EL (cell line): ENCODE measurements around the gene KRT33B.
"Not testable (repeated sequence)": the region's sequence is repeated elsewhere in the genome, so short reads cannot be mapped to it uniquely, and the experiment has no call there.

Experiments
- DNase-seq: peaks from one replicate; pipeline ENCODE4 v3.0.0-alpha.2; 2016

The KRT33B gene

GRCh38 chr17:41393294-41393693 lies 23.7 kb upstream of the KRT33B start:
- no peak for DNase-seq

- DNase-seq = peak; percentile 65
Observed at GRCh38 chr17:41392278-41392677, 22.7 kb upstream of the KRT33B start.

GRCh38 chr17:41391535-41391934 lies 21.9 kb upstream of the KRT33B start:
- DNase-seq = no peak

GRCh38 chr17:41390411-41390938 lies 20.9 kb upstream of the KRT33B start:
- no peak for DNase-seq

GRCh38 chr17:41387670-41388069 lies 18.1 kb upstream of the KRT33B start:
- DNase-seq = no peak

GRCh38 chr17:41386227-41386626 lies 16.6 kb upstream of the KRT33B start:
- no peak for DNase-seq

- DNase-seq = no peak
Observed at GRCh38 chr17:41383690-41384089, 14.1 kb upstream of the KRT33B start.

- peak; percentile 95 for DNase-seq
Observed at GRCh38 chr17:41382394-41382793, 12.8 kb upstream of the KRT33B start.

GRCh38 chr17:41381943-41382342 lies 12.3 kb upstream of the KRT33B start, which contains the start of gene KRT34:
Gene KRT34, minus strand, starts transcription at chr17:41382306. Its CDS starts 60 bp downstream, at chr17:41382246.
- not testable (repeated sequence) for DNase-seq

GRCh38 chr17:41380091-41380490 lies 10.5 kb upstream of the KRT33B start:
- peak; percentile 98 for DNase-seq

- peak; percentile 55 for DNase-seq
Observed at GRCh38 chr17:41377546-41377945, 7.9 kb upstream of the KRT33B start.

- no peak for DNase-seq
Observed at GRCh38 chr17:41369023-41369422, 590 bp downstream of the KRT33B start.

GRCh38 chr17:41367426-41368075 lies 2.1 kb downstream of the KRT33B start:
- peak; percentile 93 for DNase-seq

- DNase-seq = no peak
Observed at GRCh38 chr17:41366070-41366469, 3.5 kb downstream of the KRT33B start.

GRCh38 chr17:41363881-41364280 lies 5.7 kb downstream of the KRT33B start:
- no peak for DNase-seq

- DNase-seq = peak; percentile 89
Observed at GRCh38 chr17:41360296-41360995, 9.2 kb downstream of the KRT33B start.

- no peak for DNase-seq
Observed at GRCh38 chr17:41354536-41354935, 15.1 kb downstream of the KRT33B start.

GRCh38 chr17:41352597-41353366 lies 16.8 kb downstream of the KRT33B start:
- DNase-seq = no peak

GRCh38 chr17:41351177-41351576 lies 18.4 kb downstream of the KRT33B start:
- DNase-seq = no peak

- DNase-seq = not testable (repeated sequence)
Observed at GRCh38 chr17:41350381-41350878, 19.2 kb downstream of the KRT33B start, which contains the start of gene KRT33A. Gene KRT33A, minus strand, starts transcription at chr17:41350828. Its CDS starts 61 bp downstream, at chr17:41350767.

- no peak for DNase-seq
Observed at GRCh38 chr17:41347869-41348760, 21.5 kb downstream of the KRT33B start.

- DNase-seq = not testable (repeated sequence)
Observed at GRCh38 chr17:41346421-41346820, 23.2 kb downstream of the KRT33B start.
